GM12878 (cell line): ENCODE measurements around the gene PLA2G5. TPM values are rescaled to one million over a fixed set of nuclear protein-coding genes. Genes with fewer than 3 reads are reported as not detected.

Source experiments
- ATF2 ChIP-seq: IDR thresholded peaks from 2 replicates; pipeline ENCODE4 v1.6.1; 2012; ENCODE audit warnings: low read length, inconsistent platforms
- ATF3 ChIP-seq: IDR thresholded peaks from 2 replicates; pipeline ENCODE4 v1.6.1; 2011; ENCODE audit warnings: low read depth, mild to moderate bottlenecking, low read length, moderate library complexity, borderline replicate concordance; ENCODE audit errors: extremely low read depth
- CHD1 ChIP-seq: IDR thresholded peaks from 2 replicates; pipeline ENCODE4 v1.6.1; 2012; ENCODE audit warnings: low read depth, low read length, improper control_type of control experiment
- CREM ChIP-seq: IDR thresholded peaks from 2 replicates; pipeline ENCODE4 v1.6.1; 2014; ENCODE audit warnings: antibody characterized with exemption, low read depth
- CTCF ChIP-seq, 3 experiments: IDR thresholded peaks in 2 of 3; conservative IDR thresholded peaks in 1 of 3; 2 replicates each; pipeline ENCODE4 v1.5.1; 2011; ENCODE audit warnings: low read depth in 3 of 3, low read length in 3 of 3, mild to moderate bottlenecking in 3 of 3, control low read depth in 2 of 3, moderate library complexity in 2 of 3, inconsistent platforms in 1 of 3, mixed read lengths in 1 of 3; ENCODE audit not compliant: control insufficient read depth in 2 of 3, insufficient read depth in 1 of 3; ENCODE audit errors: extremely low read depth in 1 of 3
- E2F4 ChIP-seq: IDR thresholded peaks from 2 replicates; pipeline ENCODE4 v1.6.1; 2012; ENCODE audit warnings: low read depth, low read length, improper control_type of control experiment
- EED ChIP-seq: sonication (generic); IDR thresholded peaks from 2 replicates; pipeline ENCODE4 v1.6.1; 2016; ENCODE audit warnings: antibody characterized with exemption, low read depth
- FOXK2 ChIP-seq: fragments of 450-650 bp; IDR thresholded peaks from 2 replicates; pipeline ENCODE4 v1.6.1; 2017; ENCODE audit warnings: mild to moderate bottlenecking, moderate library complexity
- HDGF ChIP-seq: fragments of 450-650 bp; IDR thresholded peaks from 2 replicates; pipeline ENCODE4 v1.6.1; 2016; ENCODE audit warnings: antibody characterized with exemption
- MEF2B ChIP-seq: fragments of 450-650 bp; IDR thresholded peaks from 2 replicates; pipeline ENCODE4 v1.6.1; 2018; ENCODE audit warnings: mild to moderate bottlenecking, moderate library complexity; ENCODE audit not compliant: partially characterized antibody, poor library complexity, severe bottlenecking
- MTA2 ChIP-seq: fragments of 450-650 bp; IDR thresholded peaks from 2 replicates; pipeline ENCODE4 v1.6.1; 2016; ENCODE audit warnings: low read depth, mild to moderate bottlenecking, moderate library complexity
- NBN ChIP-seq: fragments of 450-650 bp; IDR thresholded peaks from 2 replicates; pipeline ENCODE4 v1.6.1; 2016
- NFXL1 ChIP-seq: fragments of 450-650 bp; IDR thresholded peaks from 2 replicates; pipeline ENCODE4 v1.6.1; 2017; ENCODE audit warnings: antibody characterized with exemption, mild to moderate bottlenecking, borderline replicate concordance
- RUNX3 ChIP-seq: IDR thresholded peaks from 2 replicates; pipeline ENCODE4 v1.6.1; 2012; ENCODE audit warnings: low read length, inconsistent platforms
- SRF ChIP-seq, 2 experiments: IDR thresholded peaks; 2 replicates each; pipeline ENCODE4 v1.6.1; 2011; ENCODE audit warnings: low read depth in 2 of 2, low read length in 2 of 2, mild to moderate bottlenecking in 1 of 2, moderate library complexity in 1 of 2
- STAT1 ChIP-seq: fragments of 450-650 bp; conservative IDR thresholded peaks from 2 replicates; pipeline ENCODE4 v1.6.1; 2014; ENCODE audit warnings: antibody characterized with exemption, mild to moderate bottlenecking
- TBL1XR1 ChIP-seq: IDR thresholded peaks from 2 replicates; pipeline ENCODE4 v1.6.1; 2012; ENCODE audit warnings: low read depth, low read length, improper control_type of control experiment
- TCF3 ChIP-seq: IDR thresholded peaks from 2 replicates; pipeline ENCODE4 v1.6.1; 2012; ENCODE audit warnings: low read depth, mild to moderate bottlenecking, low read length, borderline replicate concordance; ENCODE audit not compliant: insufficient read depth
- YY1 ChIP-seq: IDR thresholded peaks from 2 replicates; pipeline ENCODE4 v1.6.1; 2011; ENCODE audit warnings: low read depth, mild to moderate bottlenecking, low read length
- ZNF384 ChIP-seq: IDR thresholded peaks from 2 replicates; pipeline ENCODE4 v1.6.1; 2012; ENCODE audit warnings: low read depth, mild to moderate bottlenecking, low read length, improper control_type of control experiment, borderline replicate concordance
- ZNF687 ChIP-seq: fragments of 450-650 bp; IDR thresholded peaks from 2 replicates; pipeline ENCODE4 v1.6.1; 2017; ENCODE audit warnings: mild to moderate bottlenecking, moderate library complexity
- polyA plus RNA-seq, 11 experiments: library from polyadenylated mRNA; depleted of rRNA in 4 of 11; unstranded in 6 of 11; stranded (reverse) in 5 of 11; fragments of >200 nt; fragmentation: Nextera tagmentation in 4 of 11; fragmentation: Illumina TruSeq in 1 of 11; extraction: Ambion mirVana in 4 of 11; extraction: Trizol in 1 of 11; gene quantifications; 1 replicate in 1 of 11; 2 replicates in 10 of 11; pipeline versions ENCODE4 v1.2.1 to v1.2.3, GENCODE V29; 2011 to 2016; ENCODE audit warnings: inconsistent platforms in 2 of 11, missing spikeins in 2 of 11, low read depth in 1 of 11
- total RNA-seq, 4 experiments: library from RNA; depleted of rRNA in 3 of 4; stranded (reverse); fragments of >200 nt in 3 of 4; fragmentation: Illumina TruSeq in 1 of 4; extraction: Trizol in 1 of 4; gene quantifications; 2 replicates each; pipeline versions ENCODE4 v1.2.1 to v1.2.3, GENCODE V29; 2013 to 2021

Gene PLA2G5
- total and polyA plus RNA-seq, 10 of the 15 experiments (the other 5 are each of a cell fraction or from before 2014, with no cell fraction given): 0.10 to 0.19 (median 0.17) TPM; not detected in 7

GRCh38 chr1:20078171-20078651 is 8.2 kb downstream of the PLA2G5 start (continued):
- peak; percentile 49; the same call in 1 of the 2 replicates for TF ChIP-seq ZNF687
- TF ChIP-seq ATF3: no peak
- no peak for TF ChIP-seq CTCF (IDR thresholded peaks at IDR 0.05 in 2 of 3, conservative IDR thresholded peaks at IDR 0.05 in 1 of 3; ENCODE audit: control insufficient read depth in 2 of 3, extremely low read depth in 1 of 3, insufficient read depth in 1 of 3, low read depth in 3 of 3, low read length in 3 of 3)
- peak; percentile 78; the same call in 1 of the 2 replicates for TF ChIP-seq HDGF
- peak; percentile 55 for TF ChIP-seq ATF2
- TF ChIP-seq TBL1XR1: 0 out of 2 replicates have a peak, but pooled peaks have one; percentile 15
- TF ChIP-seq SRF (IDR thresholded peaks at IDR 0.05; ENCODE audit: low read depth in 2 of 2, low read length in 2 of 2): no peak
- no peak for TF ChIP-seq E2F4
- TF ChIP-seq NFXL1: no peak
- TF ChIP-seq NBN: peak; percentile 61; the same call in 1 of the 2 replicates
- no peak for TF ChIP-seq FOXK2
- TF ChIP-seq YY1: peak; percentile 34; the same call in 1 of the 2 replicates
- TF ChIP-seq CREM: no peak
- TF ChIP-seq MTA2: peak; percentile 31; the same call in 1 of the 2 replicates
- TF ChIP-seq ZNF384: peak; percentile 93
- TF ChIP-seq EED: peak; percentile 48; the same call in 1 of the 2 replicates
- TF ChIP-seq RUNX3: peak; percentile 86
- no peak for TF ChIP-seq CHD1
- no peak for TF ChIP-seq STAT1
- peak; percentile 91 for TF ChIP-seq MEF2B
- TF ChIP-seq TCF3: peak; percentile 42; the same call in 1 of the 2 replicates
